ENCODE results near the gene RBMS3. TPM values are rescaled to one million over a fixed set of nuclear protein-coding genes. Genes with fewer than 3 reads are reported as not detected.

RBMS3 gene
- total and polyA plus RNA-seq, 4 donors, result 4.8 to 117 (median 29.4) TPM

DNA sequence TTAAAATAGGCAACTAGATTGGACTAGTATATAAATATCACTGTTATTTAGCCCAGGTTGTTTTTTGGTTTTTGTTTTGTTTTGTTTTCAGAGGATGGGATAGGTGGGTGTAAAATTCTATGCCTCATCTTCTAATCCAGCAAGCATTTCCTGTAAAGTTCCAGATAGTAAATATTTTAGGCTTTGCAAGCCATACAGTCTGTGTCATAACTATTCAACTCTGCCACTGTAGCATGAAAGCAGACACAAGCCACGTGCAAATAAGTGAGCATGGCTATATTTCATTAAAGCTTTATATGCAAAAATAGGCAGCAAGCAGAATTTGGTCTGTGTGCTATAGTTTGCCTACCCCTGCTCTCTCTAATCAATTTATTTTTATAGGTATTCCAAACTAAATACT, 668.3 kb downstream of the RBMS3 start:
- Histone ChIP-seq H3K27me3 (ENCODE audit: control insufficient read depth in 3 of 3, insufficient read depth in 3 of 3, low read length in 2 of 3) (no peaks in the 10 kb centered on the region), H3K4me1 (ENCODE audit: control insufficient read depth in 5 of 5, insufficient read depth in 5 of 5, low read length in 5 of 5) (peaks cover 0 to 16% (median 0%) of the 10 kb centered on the region in 5 donors), H3K4me3 (no peak overlapping the region), H3K27ac (ENCODE audit: low read depth in 1 of 2, low read length in 1 of 2) (no peak overlapping the region), H3K36me3 (ENCODE audit: control insufficient read depth in 4 of 4, insufficient read depth in 4 of 4, low read length in 4 of 4) (no peaks in the 10 kb centered on the region), H3K9ac (ENCODE audit: insufficient read depth in 1 of 2, low read length in 2 of 2) (no peak overlapping the region), H3K9me3 (ENCODE audit: control insufficient read depth in 4 of 4, insufficient read depth in 3 of 4, low read length in 3 of 4) (no peaks in the 10 kb centered on the region)
- WGBS, 2 donors, result 59 to 74% methylated on average over 1 of the region's 1 CpG
- no peak for DNase-seq
- no peak for ATAC-seq (ENCODE audit: insufficient read depth, low FRiP score)
- TF ChIP-seq, protein P1, sequence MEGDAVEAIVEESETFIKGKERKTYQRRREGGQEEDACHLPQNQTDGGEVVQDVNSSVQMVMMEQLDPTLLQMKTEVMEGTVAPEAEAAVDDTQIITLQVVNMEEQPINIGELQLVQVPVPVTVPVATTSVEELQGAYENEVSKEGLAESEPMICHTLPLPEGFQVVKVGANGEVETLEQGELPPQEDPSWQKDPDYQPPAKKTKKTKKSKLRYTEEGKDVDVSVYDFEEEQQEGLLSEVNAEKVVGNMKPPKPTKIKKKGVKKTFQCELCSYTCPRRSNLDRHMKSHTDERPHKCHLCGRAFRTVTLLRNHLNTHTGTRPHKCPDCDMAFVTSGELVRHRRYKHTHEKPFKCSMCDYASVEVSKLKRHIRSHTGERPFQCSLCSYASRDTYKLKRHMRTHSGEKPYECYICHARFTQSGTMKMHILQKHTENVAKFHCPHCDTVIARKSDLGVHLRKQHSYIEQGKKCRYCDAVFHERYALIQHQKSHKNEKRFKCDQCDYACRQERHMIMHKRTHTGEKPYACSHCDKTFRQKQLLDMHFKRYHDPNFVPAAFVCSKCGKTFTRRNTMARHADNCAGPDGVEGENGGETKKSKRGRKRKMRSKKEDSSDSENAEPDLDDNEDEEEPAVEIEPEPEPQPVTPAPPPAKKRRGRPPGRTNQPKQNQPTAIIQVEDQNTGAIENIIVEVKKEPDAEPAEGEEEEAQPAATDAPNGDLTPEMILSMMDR (IDR thresholded peaks at IDR 0.05; ENCODE audit: control extremely low read depth, extremely low read depth), result no peak

DNA sequence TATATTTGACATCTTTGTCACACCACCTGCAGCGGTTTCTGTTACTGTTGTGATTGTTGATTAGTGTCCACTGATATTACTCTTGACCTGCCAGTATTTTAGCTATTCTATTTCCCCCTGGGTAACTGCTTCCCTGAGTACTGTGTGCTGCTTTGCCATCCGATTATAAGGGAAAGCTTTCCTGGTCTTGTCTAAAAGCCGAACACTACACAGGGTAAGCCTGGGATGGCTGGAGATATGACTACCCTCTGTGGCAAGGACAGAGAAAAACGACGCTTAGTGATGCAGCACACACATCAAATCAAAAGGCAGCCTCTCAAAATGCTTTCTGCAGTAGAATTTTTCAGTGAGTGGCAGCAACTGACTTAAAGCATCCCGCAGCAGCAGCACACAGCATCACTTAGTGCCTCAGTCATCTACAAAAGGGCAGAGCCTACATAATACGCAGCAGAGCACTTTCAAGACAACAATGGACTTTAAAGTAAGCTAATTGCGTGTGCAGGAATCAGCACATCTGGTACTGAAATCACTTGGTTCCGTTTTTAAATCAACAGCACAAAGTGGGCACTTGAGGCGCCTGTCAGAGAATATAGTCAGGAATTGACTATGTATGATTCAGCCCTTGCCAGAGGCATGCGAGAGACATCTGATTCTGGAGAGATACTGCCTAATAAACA, 669.2 kb downstream of the RBMS3 start:
- Histone ChIP-seq H3K27ac (ENCODE audit: low read depth in 1 of 2, low read length in 1 of 2) (no peak overlapping the region), H3K36me3 (ENCODE audit: control insufficient read depth in 4 of 4, insufficient read depth in 4 of 4, low read length in 4 of 4) (no peaks in the 10 kb centered on the region), H3K27me3 (ENCODE audit: control insufficient read depth in 3 of 3, insufficient read depth in 3 of 3, low read length in 2 of 3) (no peaks in the 10 kb centered on the region), H3K9ac (ENCODE audit: insufficient read depth in 1 of 2, low read length in 2 of 2) (no peak overlapping the region), H3K4me1 (ENCODE audit: control insufficient read depth in 5 of 5, insufficient read depth in 5 of 5, low read length in 5 of 5) (peaks cover 0 to 16% (median 0%) of the 10 kb centered on the region in 5 donors), H3K4me3 (no peak overlapping the region), H3K9me3 (ENCODE audit: control insufficient read depth in 4 of 4, insufficient read depth in 3 of 4, low read length in 3 of 4) (no peaks in the 10 kb centered on the region)
- 87 to 88% methylated on average over 11 of the region's 11 CpGs for WGBS, 2 donors
- ATAC-seq (ENCODE audit: insufficient read depth, low FRiP score) (no peak), DNase-seq (no peak)
- TF ChIP-seq, protein P1 (IDR thresholded peaks at IDR 0.05; ENCODE audit: control extremely low read depth, extremely low read depth), result no peak

DNA sequence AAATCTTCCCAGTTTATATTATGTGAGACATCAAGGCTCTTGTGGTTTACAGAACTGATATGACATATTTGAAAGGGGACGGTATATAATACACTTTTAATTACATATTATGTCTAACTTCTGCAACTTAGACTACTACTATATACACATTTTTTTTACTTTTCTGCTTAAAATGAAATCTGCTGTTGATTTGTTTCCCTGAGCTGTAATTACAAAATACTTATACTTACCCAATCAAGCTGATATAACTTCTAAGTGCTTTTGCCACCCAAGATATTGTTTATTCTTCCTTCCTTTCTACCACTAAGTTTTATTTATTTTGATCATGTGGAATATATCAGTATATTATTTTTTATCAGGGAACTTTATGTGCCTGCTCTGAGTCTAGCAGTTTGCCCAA, 671.6 kb downstream of the RBMS3 start:
- H3K27ac ChIP-seq (ENCODE audit: low read depth in 1 of 2, low read length in 1 of 2), result no peak overlapping the region
- no peaks in the 10 kb centered on the region for H3K36me3 ChIP-seq (ENCODE audit: control insufficient read depth in 4 of 4, insufficient read depth in 4 of 4, low read length in 4 of 4)
- no peaks in the 10 kb centered on the region for H3K9me3 ChIP-seq (ENCODE audit: control insufficient read depth in 4 of 4, insufficient read depth in 3 of 4, low read length in 3 of 4)
- ATAC-seq (ENCODE audit: insufficient read depth, low FRiP score), result no peak
- H3K4me1 ChIP-seq (ENCODE audit: control insufficient read depth in 5 of 5, insufficient read depth in 5 of 5, low read length in 5 of 5), result peaks cover 0 to 16% (median 0%) of the 10 kb centered on the region in 5 donors
- H3K4me3 ChIP-seq, result no peak overlapping the region
- WGBS, 2 donors, result 85% methylated on average over 1 of the region's 1 CpG
- H3K27me3 ChIP-seq (ENCODE audit: control insufficient read depth in 3 of 3, insufficient read depth in 3 of 3, low read length in 2 of 3), result no peaks in the 10 kb centered on the region
- DNase-seq, result peak in 2 of 3 donors; percentile 71 to 72
- TF ChIP-seq, protein P1 (IDR thresholded peaks at IDR 0.05; ENCODE audit: control extremely low read depth, extremely low read depth), result no peak
- no peak overlapping the region for H3K9ac ChIP-seq (ENCODE audit: insufficient read depth in 1 of 2, low read length in 2 of 2)

All from lung (tissue), 12 donors.